ENCODE measurements around the gene HACD4.

Gene HACD4

GRCh38 chr9:20962536-20963225 lies 68.8 kb downstream of the HACD4 start:
- Histone ChIP-seq H3K4me1 (no peaks in the 10 kb centered on the region), H3K27me3 (ENCODE audit: control insufficient read depth, insufficient read depth, low read length) (no peaks in the 10 kb centered on the region), H3K36me3 (ENCODE audit: control insufficient read depth, insufficient read depth, low read length) (no peaks in the 10 kb centered on the region), H3K79me2 (no peaks in the 10 kb centered on the region), H3K9ac (no peak overlapping the region), H3K27ac (no peak overlapping the region), H3K4me3 (ENCODE audit: low read depth, low read length) (no peak overlapping the region), H3K4me2 (ENCODE audit: low read length) (no peak overlapping the region), H3K9me3 (ENCODE audit: control insufficient read depth, low read length) (no peaks in the 10 kb centered on the region), H2AFZ (no peak overlapping the region)
- no peak for TF ChIP-seq CTCF (IDR thresholded peaks at IDR 0.05)

- H3K36me3 ChIP-seq (ENCODE audit: control insufficient read depth, insufficient read depth, low read length) = no peaks in the 10 kb centered on the region
Measured at GRCh38 chr9:20950707-20951106, 80.7 kb downstream of the HACD4 start.

More at GRCh38 chr9:20950707-20951106, 80.7 kb downstream of the HACD4 start:
- H3K4me3 ChIP-seq (ENCODE audit: low read depth, low read length) = no peak overlapping the region
- no peak overlapping the region for H3K4me2 ChIP-seq (ENCODE audit: low read length)
- no peaks in the 10 kb centered on the region for H3K9me3 ChIP-seq (ENCODE audit: control insufficient read depth, low read length)
- H2AFZ ChIP-seq = no peak overlapping the region
- no peak for TF ChIP-seq CTCF (IDR thresholded peaks at IDR 0.05)
- H3K4me1 ChIP-seq = no peaks in the 10 kb centered on the region
- no peak overlapping the region for H3K27ac ChIP-seq
- no peaks in the 10 kb centered on the region for H3K27me3 ChIP-seq (ENCODE audit: control insufficient read depth, insufficient read depth, low read length)
- H3K79me2 ChIP-seq = no peaks in the 10 kb centered on the region
- no peak overlapping the region for H3K9ac ChIP-seq

Data from parathyroid adenoma (tissue), 2 donors.